HepG2 (cell line): ENCODE measurements around the gene UBAC1. TPM values are rescaled to one million over a fixed set of nuclear protein-coding genes. Genes with fewer than 3 reads are reported as not detected.

ENCODE experiments used
- ATAC-seq: fragments of 200-7000 bp; cut with Tn5 transposase; 3 replicates; pipeline ENCODE4 v1.9.1; 2020; ENCODE audit warnings: mild to moderate bottlenecking, moderate library complexity
- BruUV-seq: library from RNA; stranded (reverse); fragments of 400-500 nt; replicated peaks from 2 replicates; lab custom pipeline; 2021; lab: Mats Ljungman, UMichigan
- CTCF ChIA-PET: fragments of 300-600 bp; formaldehyde crosslinking; extraction: SDS; loops from one replicate; lab custom pipeline; 2021; ENCODE audit warnings: low total read pairs, inconsistent platforms, low intra/inter-chr PET ratio; lab: Yijun Ruan, JAX
- POLR2A ChIA-PET: fragments of 350-600 bp; sonication (Branson Sonifier 250); formaldehyde crosslinking; loops from one replicate; lab custom pipeline; 2020; ENCODE audit warnings: antibody characterized with exemption, inconsistent platforms; lab: Yijun Ruan, JAX
- DNase-seq: peaks from one replicate; pipeline ENCODE4 v3.0.0-alpha.2; 2015; ENCODE audit warnings: low spot score
- FAIRE-seq: peaks from 3 replicates; lab custom pipeline; 2011; peaks lifted over from hg19 to GRCh38; lab: Jason Lieb, UNC
- H2AFZ ChIP-seq: one replicate; pipeline ENCODE4 v1.6.1; 2011; ENCODE audit warnings: low read length, inconsistent platforms
- H3K27ac ChIP-seq: fragments of 300-600 bp; 3 replicates; pipeline ENCODE4 v1.8.0; 2011; ENCODE audit warnings: mixed run types, mild to moderate bottlenecking, mixed read lengths, low read length, inconsistent platforms; ENCODE audit not compliant: insufficient read depth; ENCODE audit errors: extremely low read length
- H3K27me3 ChIP-seq, 2 experiments: fragments of 200-600 bp in 1 of 2; 2 replicates in 1 of 2; 3 replicates in 1 of 2; pipeline versions ENCODE4 v1.6.0 to v1.8.0; 2011; ENCODE audit warnings: low read length in 2 of 2, mild to moderate bottlenecking in 2 of 2, moderate library complexity in 2 of 2, inconsistent platforms in 1 of 2; ENCODE audit not compliant: insufficient read depth in 2 of 2, control insufficient read depth in 1 of 2
- H3K36me3 ChIP-seq, 2 experiments: fragments of 200-600 bp in 1 of 2; replicated peaks in 1 of 2; 2 replicates in 1 of 2; 3 replicates in 1 of 2; pipeline versions ENCODE4 v1.5.1 to v1.8.0; 2011; ENCODE audit warnings: low read length in 2 of 2, inconsistent platforms in 1 of 2; ENCODE audit not compliant: insufficient read depth in 2 of 2, control insufficient read depth in 1 of 2
- H3K4me1 ChIP-seq: 2 replicates; pipeline ENCODE4 v1.5.1; 2012; ENCODE audit warnings: low read length, inconsistent platforms; ENCODE audit not compliant: insufficient read depth
- H3K4me2 ChIP-seq: 2 replicates; pipeline ENCODE4 v1.6.0; 2011; ENCODE audit warnings: low read depth, low read length, inconsistent platforms
- H3K4me3 ChIP-seq, 3 experiments: fragments of 200-600 bp in 1 of 3; sonication (generic), shearing (Covaris generic) in 1 of 3; replicated peaks in 1 of 3; 2 replicates each; pipeline ENCODE4 v1.5.1; 2011 to 2016; ENCODE audit warnings: low read length in 3 of 3, inconsistent platforms in 2 of 3, low read depth in 2 of 3, mild to moderate bottlenecking in 2 of 3, control low read depth in 1 of 3, mixed read lengths in 1 of 3; ENCODE audit not compliant: insufficient read depth in 1 of 3
- H3K79me2 ChIP-seq: one replicate; pipeline ENCODE4 v1.6.1; 2011; ENCODE audit warnings: low read length, inconsistent platforms; ENCODE audit not compliant: insufficient read depth
- H3K9ac ChIP-seq: 2 replicates; pipeline ENCODE4 v1.6.0; 2011; ENCODE audit warnings: mild to moderate bottlenecking, low read depth, low read length, inconsistent platforms; ENCODE audit not compliant: insufficient read depth
- H3K9me3 ChIP-seq: 2 replicates; pipeline ENCODE4 v1.5.1; 2012; ENCODE audit warnings: mild to moderate bottlenecking, low read length
- H4K20me1 ChIP-seq: 2 replicates; pipeline ENCODE4 v1.6.0; 2011; ENCODE audit warnings: inconsistent platforms, mild to moderate bottlenecking, low read length, moderate library complexity; ENCODE audit not compliant: insufficient read depth
- HOXA3 ChIP-seq: sonication (generic); formaldehyde crosslinking; IDR thresholded peaks from 2 replicates; pipeline ENCODE4 v1.5.0; 2020; ENCODE audit warnings: missing genetic modification reagents
- SMAD1 ChIP-seq: sonication (generic); formaldehyde crosslinking; IDR thresholded peaks from 2 replicates; pipeline ENCODE4 v1.4.0; 2020; ENCODE audit warnings: missing genetic modification reagents, low read depth, mild to moderate bottlenecking, borderline replicate concordance
- ZBTB7A ChIP-seq: sonication (generic); formaldehyde crosslinking; IDR thresholded peaks from 2 replicates; pipeline ENCODE4 v1.8.0; 2022; ENCODE audit warnings: mild to moderate bottlenecking, missing genetic modification reagents
- ZNF224 ChIP-seq: sonication (generic); formaldehyde crosslinking; IDR thresholded peaks from 2 replicates; pipeline ENCODE4 v1.5.0; 2020; ENCODE audit warnings: mild to moderate bottlenecking, missing genetic modification reagents
- ZNF431 ChIP-seq: sonication (generic); formaldehyde crosslinking; IDR thresholded peaks from 2 replicates; pipeline ENCODE4 v1.9.0; 2022; ENCODE audit warnings: missing genetic modification reagents, low read depth, mild to moderate bottlenecking, borderline replicate concordance
- ZNF552 ChIP-seq: sonication (generic); formaldehyde crosslinking; IDR thresholded peaks from 2 replicates; pipeline ENCODE4 v1.9.0; 2022; ENCODE audit warnings: missing genetic modification reagents, mild to moderate bottlenecking, borderline replicate concordance
- ZNF598 ChIP-seq: sonication (generic); formaldehyde crosslinking; IDR thresholded peaks from 2 replicates; pipeline ENCODE4 v1.5.1; 2020; ENCODE audit warnings: mild to moderate bottlenecking, missing genetic modification reagents, borderline replicate concordance
- ZNF780A ChIP-seq: sonication (generic); formaldehyde crosslinking; IDR thresholded peaks from 2 replicates; pipeline ENCODE4 v1.8.0; 2022; ENCODE audit warnings: mild to moderate bottlenecking, missing genetic modification reagents, moderate library complexity
- WGBS: methylation state at CpG from one replicate; pipeline ENCODE4 v1.1.6; 2017; ENCODE audit warnings: low lambda C conversion rate; 5-methylcytosine and 5-hydroxymethylcytosine counted together
- in situ Hi-C: cut with HindIII; loops from 2 replicates; pipeline ENCODE4 v1.10.0; 2017; ENCODE audit warnings: low pct_unique_long_range_greater_than_20kb; ENCODE audit not compliant: extremely low pct_ligation_motif_present
- intact Hi-C: fragments of 100-400 bp; cut with micrococcal nuclease; formaldehyde crosslinking; loops from one replicate; pipeline ENCODE4 v1.10.0; 2022; ENCODE audit not compliant: unreplicated experiment
- polyA plus RNA-seq, 8 experiments: library from polyadenylated mRNA; depleted of rRNA in 3 of 8; stranded (reverse) in 7 of 8; unstranded in 1 of 8; fragments of >200 nt; fragmentation: Illumina TruSeq in 4 of 8; extraction: Trizol in 4 of 8; gene quantifications; 2 replicates each; pipeline versions ENCODE4 v1.2.1 to v1.2.3, GENCODE V29; 2011 to 2016; ENCODE audit warnings: low read depth in 4 of 8, missing spikeins in 1 of 8, mixed read lengths in 1 of 8; ENCODE audit not compliant: insufficient read depth in 1 of 8
- total RNA-seq, 5 experiments: library from RNA; depleted of rRNA; stranded (reverse); fragments of >200 nt; fragmentation: Illumina TruSeq; extraction: Trizol; gene quantifications; 2 replicates each; pipeline ENCODE4 v1.2.3, GENCODE V29; 2016; ENCODE audit warnings: low read depth in 1 of 5
- TF ChIP-seq, protein P1 (sequence below): sonication (generic); formaldehyde crosslinking; IDR thresholded peaks from 2 replicates; pipeline ENCODE4 v1.5.1; 2020; ENCODE audit warnings: mild to moderate bottlenecking, missing genetic modification reagents
- TF ChIP-seq, protein P2 (sequence below): sonication (generic); formaldehyde crosslinking; IDR thresholded peaks from 2 replicates; pipeline ENCODE4 v1.8.1; 2023; ENCODE audit warnings: mild to moderate bottlenecking, missing genetic modification reagents
- TF ChIP-seq, protein P3 (sequence below): fragments of 450-650 bp; IDR thresholded peaks from 2 replicates; pipeline ENCODE4 v1.6.1; 2017
- TF ChIP-seq, protein P4 (sequence below): sonication (generic); formaldehyde crosslinking; IDR thresholded peaks from 2 replicates; pipeline ENCODE4 v1.4.0; 2020; ENCODE audit warnings: mild to moderate bottlenecking, missing genetic modification reagents, borderline replicate concordance

UBAC1 gene
- total and polyA plus RNA-seq, 2 of the 13 experiments (the other 11 are each of a cell fraction or from before 2014, with no cell fraction given) = 32.2 to 34.1 TPM

DNA sequence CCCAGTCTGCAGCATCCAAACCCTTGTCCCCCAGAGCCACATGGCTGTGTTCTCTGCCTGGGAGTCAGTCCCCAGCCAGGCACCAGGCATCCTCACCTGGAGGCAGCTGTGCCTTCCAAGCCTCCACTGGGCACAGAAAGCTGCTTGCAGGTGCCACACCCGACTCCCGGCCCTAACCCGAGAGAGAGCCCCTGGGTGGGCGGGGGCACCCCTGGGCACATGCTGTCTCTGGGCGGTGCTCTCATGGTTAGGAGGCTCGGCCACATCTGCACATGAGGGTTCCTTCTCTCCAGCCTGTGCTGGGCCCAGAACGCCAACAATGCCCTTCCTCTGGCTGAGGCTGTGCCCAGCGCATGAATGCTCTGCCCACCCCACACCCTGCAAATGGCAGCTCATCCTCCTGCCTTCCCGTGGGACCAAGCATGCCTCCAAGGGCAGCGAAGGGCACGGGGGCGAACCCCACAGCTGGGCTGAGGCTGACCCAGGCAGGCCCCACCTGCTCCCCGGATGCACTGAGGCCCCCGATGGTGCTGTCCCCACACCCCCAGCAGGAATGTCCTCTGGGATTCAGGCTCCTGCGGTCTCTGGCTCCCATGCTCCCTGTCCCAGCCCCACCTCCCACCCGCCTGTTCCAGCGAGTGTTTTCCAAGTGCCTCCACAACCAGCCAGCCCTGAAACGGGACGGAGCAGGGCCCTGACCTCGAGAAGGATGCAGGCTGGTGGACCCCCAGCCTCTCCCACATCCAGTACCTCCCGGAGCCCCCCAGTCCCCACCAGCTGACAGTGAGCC, 31.3 kb downstream of the UBAC1 start:
- H4K20me1 ChIP-seq = no peaks in the 10 kb centered on the region
- ATAC-seq = no peak; the same call in 2 of the 3 replicates
- in situ Hi-C loops = no loop called here
- no peaks in the 10 kb centered on the region for H3K79me2 ChIP-seq
- no peak overlapping the region for H3K4me2 ChIP-seq
- H2AFZ ChIP-seq = no peak overlapping the region
- no peaks in the 10 kb centered on the region for H3K27me3 ChIP-seq
- no peak overlapping the region for H3K27ac ChIP-seq
- intact Hi-C loops = no loop called here
- WGBS = 97% methylated on average over 14 of the region's 21 CpGs
- BruUV-seq = no TSS peak
- no peak for FAIRE-seq
- DNase-seq = no peak
- ChIA-PET POLR2A (no interaction called here), CTCF (no interaction called here)
- no peaks in the 10 kb centered on the region for H3K9me3 ChIP-seq
- H3K9ac ChIP-seq = no peak overlapping the region
- H3K36me3 ChIP-seq = peaks cover 7 to 19% of the 10 kb centered on the region in 2 experiments; a peak in 4 of 5 replicates
- H3K4me1 ChIP-seq = no peaks in the 10 kb centered on the region
- H3K4me3 ChIP-seq = no peak overlapping the region
- TF ChIP-seq ZNF224 (CRISPR knock-in tag) (no peak), SMAD1 (CRISPR knock-in tag) (no peak), ZNF598 (CRISPR knock-in tag) (no peak), HOXA3 (CRISPR knock-in tag) (no peak), ZNF552 (CRISPR knock-in tag) (no peak), ZNF431 (CRISPR knock-in tag) (no peak), ZNF780A (CRISPR knock-in tag) (no peak), ZBTB7A (CRISPR knock-in tag) (no peak)
- TF ChIP-seq, protein P1, sequence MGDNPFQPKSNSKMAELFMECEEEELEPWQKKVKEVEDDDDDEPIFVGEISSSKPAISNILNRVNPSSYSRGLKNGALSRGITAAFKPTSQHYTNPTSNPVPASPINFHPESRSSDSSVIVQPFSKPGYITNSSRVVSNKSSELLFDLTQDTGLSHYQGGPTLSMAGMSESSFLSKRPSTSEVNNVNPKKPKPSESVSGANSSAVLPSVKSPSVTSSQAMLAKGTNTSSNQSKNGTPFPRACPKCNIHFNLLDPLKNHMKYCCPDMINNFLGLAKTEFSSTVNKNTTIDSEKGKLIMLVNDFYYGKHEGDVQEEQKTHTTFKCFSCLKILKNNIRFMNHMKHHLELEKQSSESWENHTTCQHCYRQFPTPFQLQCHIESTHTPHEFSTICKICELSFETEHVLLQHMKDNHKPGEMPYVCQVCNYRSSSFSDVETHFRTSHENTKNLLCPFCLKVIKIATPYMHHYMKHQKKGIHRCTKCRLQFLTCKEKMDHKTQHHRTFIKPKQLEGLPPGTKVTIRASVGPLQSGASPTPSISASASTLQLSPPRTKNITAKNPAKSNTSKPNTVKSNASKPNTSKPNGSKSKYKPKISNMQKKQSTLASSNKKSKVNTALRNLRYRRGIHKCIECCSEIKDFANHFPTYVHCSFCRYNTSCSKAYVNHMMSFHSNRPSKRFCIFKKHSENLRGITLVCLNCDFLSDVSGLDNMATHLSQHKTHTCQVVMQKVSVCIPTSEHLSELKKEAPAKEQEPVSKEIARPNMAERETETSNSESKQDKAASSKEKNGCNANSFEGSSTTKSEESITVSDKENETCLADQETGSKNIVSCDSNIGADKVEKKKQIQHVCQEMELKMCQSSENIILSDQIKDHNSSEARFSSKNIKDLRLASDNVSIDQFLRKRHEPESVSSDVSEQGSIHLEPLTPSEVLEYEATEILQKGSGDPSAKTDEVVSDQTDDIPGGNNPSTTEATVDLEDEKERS (CRISPR knock-in tag) = no peak
- TF ChIP-seq, protein P2, sequence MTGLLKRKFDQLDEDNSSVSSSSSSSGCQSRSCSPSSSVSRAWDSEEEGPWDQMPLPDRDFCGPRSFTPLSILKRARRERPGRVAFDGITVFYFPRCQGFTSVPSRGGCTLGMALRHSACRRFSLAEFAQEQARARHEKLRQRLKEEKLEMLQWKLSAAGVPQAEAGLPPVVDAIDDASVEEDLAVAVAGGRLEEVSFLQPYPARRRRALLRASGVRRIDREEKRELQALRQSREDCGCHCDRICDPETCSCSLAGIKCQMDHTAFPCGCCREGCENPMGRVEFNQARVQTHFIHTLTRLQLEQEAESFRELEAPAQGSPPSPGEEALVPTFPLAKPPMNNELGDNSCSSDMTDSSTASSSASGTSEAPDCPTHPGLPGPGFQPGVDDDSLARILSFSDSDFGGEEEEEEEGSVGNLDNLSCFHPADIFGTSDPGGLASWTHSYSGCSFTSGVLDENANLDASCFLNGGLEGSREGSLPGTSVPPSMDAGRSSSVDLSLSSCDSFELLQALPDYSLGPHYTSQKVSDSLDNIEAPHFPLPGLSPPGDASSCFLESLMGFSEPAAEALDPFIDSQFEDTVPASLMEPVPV (CRISPR knock-in tag) = no peak
- TF ChIP-seq, protein P3, sequence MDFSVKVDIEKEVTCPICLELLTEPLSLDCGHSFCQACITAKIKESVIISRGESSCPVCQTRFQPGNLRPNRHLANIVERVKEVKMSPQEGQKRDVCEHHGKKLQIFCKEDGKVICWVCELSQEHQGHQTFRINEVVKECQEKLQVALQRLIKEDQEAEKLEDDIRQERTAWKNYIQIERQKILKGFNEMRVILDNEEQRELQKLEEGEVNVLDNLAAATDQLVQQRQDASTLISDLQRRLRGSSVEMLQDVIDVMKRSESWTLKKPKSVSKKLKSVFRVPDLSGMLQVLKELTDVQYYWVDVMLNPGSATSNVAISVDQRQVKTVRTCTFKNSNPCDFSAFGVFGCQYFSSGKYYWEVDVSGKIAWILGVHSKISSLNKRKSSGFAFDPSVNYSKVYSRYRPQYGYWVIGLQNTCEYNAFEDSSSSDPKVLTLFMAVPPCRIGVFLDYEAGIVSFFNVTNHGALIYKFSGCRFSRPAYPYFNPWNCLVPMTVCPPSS = no peak
- TF ChIP-seq, protein P4, sequence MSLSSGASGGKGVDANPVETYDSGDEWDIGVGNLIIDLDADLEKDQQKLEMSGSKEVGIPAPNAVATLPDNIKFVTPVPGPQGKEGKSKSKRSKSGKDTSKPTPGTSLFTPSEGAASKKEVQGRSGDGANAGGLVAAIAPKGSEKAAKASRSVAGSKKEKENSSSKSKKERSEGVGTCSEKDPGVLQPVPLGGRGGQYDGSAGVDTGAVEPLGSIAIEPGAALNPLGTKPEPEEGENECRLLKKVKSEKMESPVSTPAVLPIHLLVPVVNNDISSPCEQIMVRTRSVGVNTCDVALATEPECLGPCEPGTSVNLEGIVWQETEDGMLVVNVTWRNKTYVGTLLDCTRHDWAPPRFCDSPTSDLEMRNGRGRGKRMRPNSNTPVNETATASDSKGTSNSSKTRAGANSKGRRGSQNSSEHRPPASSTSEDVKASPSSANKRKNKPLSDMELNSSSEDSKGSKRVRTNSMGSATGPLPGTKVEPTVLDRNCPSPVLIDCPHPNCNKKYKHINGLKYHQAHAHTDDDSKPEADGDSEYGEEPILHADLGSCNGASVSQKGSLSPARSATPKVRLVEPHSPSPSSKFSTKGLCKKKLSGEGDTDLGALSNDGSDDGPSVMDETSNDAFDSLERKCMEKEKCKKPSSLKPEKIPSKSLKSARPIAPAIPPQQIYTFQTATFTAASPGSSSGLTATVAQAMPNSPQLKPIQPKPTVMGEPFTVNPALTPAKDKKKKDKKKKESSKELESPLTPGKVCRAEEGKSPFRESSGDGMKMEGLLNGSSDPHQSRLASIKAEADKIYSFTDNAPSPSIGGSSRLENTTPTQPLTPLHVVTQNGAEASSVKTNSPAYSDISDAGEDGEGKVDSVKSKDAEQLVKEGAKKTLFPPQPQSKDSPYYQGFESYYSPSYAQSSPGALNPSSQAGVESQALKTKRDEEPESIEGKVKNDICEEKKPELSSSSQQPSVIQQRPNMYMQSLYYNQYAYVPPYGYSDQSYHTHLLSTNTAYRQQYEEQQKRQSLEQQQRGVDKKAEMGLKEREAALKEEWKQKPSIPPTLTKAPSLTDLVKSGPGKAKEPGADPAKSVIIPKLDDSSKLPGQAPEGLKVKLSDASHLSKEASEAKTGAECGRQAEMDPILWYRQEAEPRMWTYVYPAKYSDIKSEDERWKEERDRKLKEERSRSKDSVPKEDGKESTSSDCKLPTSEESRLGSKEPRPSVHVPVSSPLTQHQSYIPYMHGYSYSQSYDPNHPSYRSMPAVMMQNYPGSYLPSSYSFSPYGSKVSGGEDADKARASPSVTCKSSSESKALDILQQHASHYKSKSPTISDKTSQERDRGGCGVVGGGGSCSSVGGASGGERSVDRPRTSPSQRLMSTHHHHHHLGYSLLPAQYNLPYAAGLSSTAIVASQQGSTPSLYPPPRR (CRISPR knock-in tag) = no peak
